Epidermal melanocyte (primary cell): Measurements from ENCODE around the gene RHOV.
"Not testable (repeated sequence)": the region's sequence is repeated elsewhere in the genome, so short reads cannot be mapped to it uniquely, and the experiment has no call there.

Experiments
- DNase-seq: peaks from one replicate; pipeline ENCODE4 v3.0.0; 2011; ENCODE audit warnings: low spot score; ENCODE audit not compliant: insufficient read length

The RHOV gene

DNA sequence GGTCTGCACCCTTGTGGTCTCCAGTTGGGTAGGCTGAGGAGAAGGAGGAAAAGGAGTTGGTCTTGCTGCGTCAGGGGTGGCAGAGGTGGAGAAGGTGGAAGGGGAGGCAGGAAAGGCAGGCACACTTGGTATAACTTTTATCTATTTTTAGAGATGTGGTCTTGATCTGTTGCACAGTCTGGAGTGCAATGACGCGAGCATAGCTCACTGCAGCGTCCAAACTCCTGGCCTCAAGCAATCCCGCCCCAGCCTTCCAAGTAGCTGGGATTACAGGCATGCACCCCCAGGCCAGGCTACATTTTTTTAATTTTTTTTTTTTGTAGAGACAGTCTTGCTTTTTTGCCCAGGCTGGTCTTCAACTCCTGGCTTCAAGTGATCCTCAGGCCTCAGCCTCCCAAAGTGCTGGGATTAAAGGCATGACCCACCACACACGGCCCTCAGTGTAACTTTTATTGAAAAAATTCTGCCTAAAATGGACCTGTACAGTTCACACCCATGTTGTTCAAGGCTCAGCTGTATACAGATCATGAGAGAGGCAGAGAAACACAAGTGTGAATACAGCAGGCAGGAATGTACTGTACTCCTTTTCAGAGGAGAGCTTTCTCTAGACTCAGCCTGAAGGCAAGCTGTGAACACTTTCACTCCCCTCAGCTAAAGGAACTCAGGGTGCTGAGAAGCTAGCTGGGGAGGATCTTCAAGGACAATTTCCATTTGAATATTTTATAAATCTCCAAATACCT lies 2.1 kb upstream of the RHOV start:
- DNase-seq, result peak; percentile 22

DNA sequence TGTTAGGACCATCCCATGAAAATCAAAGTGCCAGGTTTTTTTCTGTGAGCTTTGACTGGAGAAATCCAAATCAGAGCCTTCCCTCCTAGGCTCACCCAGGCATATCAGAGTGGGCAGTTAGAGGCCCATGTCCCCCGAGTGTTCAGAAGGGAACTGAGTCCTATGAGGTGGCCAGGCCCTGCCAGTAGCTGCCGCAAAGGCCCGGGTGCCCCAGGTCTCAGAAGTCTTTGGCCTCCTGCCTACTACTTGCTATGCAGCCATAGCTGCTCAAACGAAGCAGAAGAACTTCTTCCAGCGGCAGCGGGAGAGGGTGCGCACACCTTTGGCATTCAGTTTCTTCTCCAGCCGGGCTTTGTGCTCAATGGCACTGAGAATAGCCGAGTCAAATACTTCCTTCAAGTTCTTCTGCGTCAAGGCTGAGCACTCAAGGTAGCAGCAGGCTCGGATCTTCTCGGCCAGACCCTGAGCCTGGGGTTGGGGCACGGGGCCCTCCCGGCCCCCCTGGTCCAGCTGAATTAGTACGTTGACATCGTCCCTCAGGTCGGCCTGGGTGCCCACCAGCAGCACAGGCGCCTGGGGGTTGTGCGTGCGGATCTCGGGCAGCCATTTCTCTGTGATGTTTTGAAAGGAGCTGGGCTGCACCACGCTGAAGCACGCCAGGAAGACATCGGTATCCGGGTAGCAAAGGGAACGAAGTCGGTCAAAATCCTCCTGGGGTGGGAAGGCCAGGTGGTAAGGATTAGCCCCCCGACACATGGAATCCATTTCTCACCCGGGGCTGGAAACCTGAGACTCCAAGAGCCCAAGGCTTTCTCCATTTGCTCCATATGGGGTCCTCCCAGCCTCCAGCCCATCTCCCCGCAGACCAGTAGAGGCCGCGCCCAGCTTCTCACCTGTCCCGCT lies 992 bp downstream of the RHOV start:
- no peak for DNase-seq

DNA sequence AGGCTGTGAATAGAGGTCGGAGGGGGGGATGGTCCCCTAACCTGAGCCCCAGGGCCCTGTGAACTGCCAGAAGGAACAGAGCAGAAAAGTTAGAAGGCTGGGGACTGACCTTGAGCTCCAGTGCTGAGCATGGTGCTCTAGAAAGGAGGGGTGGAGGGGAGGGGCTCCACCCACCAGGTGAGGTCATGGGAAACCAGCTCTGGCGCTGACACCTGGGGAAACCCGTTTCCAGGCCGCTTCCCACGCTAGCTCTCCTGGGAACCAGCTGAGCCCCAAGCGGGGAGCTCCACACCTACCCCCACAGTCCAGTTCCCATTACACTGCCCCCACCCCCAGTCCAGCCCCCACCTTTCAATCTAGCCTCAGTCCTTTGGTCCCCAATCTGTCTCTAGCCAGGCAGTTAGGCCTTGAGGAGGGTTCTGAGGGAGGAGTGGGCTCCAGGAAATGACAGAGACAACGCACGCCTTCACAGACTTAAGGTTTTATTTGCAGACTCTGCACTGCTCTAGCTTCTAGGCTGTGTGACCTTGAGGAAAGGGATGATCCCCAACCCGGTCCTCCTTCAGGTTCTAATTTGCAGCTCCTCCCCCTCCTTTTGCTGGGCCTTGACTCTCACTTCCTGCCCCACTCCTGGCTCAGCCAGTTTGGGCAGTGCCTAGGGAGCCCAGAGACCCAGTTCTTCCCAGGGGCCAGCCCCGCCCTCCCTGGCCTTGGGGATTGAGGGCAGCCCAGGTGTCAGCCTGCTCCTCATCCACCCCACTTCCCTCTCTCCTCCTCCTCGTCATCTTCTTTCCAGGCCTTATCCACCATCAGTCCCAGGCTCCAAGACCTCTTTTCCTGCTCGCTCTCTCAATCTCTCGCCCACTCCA lies 2.1 kb downstream of the RHOV start:
- no peak for DNase-seq

DNA sequence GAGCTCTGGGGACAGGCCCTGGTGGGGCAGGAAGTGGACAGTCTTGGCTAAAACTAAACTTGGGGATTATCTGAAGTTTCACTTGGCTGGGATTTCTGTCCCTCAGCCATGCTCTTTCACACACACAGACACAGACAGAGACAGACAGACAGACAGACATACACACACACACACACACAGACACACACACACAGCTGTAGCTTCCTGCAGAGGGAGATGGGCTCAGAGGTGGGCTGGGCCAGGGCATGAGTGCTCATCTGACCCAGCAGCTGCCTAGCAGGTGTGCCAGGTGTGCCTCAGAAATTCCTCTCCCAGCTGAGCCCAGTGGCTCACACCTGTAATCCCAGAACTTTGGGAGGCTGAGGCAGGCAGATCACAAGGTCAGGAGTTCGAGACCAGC lies 3.3 kb downstream of the RHOV start:
- no peak for DNase-seq

DNA sequence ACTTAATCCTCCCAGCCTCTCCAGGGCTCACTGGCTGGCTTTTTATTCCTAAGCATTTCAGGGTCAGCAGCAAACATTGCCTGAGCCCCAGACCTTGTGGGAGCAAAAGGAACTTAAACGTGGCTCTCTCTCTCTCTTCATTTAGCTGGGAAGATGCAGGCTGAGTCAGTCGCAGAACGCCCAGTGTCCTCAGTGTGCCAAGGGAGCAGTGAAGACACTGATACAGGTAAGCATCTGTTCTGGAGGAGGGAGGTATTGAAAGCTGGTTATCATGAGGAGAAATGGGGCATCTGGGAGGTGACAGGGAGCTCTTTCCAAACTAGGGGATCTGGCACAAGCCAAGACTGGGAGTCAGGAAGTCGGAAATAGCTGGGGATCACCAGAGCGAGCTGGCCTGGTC lies 4.3 kb downstream of the RHOV start:
- no peak for DNase-seq

DNA sequence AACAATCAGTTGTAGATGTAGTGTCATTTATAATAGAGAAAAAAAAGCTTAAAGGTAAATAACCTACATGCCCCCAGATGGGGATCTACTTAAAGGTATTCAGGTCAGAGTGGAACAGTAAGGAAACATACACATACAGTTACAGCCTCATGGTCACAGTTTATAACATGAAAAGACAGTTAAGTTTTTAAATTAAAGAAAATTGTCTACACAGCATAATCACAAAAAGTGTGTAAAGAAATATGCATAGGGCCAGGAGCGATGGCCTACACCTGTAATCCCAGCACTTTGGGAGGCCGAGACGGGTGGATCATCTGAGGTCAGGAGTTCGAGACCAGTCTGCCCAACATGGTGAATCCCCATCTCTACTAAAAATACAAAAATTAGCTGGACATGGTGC lies 6.8 kb downstream of the RHOV start:
- DNase-seq, result no peak

DNA sequence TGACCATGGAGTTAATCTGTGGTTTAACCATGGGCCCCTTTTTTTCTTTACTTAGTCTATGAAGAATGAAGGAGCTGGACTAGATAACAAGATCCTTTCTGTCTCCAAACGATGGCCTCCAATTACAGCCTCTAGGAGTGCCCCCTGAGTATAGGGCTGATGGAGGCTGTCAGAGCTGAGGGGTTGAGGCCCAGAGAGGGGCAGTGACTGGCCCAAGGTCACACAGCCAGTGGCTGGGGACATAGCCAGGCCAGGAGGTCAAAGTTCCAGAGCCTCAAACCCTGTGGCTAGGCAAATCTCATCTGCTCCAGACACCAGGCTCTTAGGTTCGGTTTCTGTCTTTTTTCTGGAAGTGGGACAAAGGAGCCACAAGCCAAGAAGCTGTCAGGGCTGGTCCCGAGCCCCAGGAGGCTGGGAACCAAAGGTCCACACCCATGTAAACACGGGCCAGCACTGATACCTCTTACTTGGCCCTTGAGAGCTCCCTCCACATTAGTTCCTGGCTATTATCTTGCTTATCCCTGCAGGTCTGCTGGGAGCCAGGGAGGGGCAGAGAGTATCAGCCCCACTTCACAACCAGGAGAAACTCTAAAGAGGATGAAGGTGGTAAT lies 10.3 kb downstream of the RHOV start:
- no peak for DNase-seq

DNA sequence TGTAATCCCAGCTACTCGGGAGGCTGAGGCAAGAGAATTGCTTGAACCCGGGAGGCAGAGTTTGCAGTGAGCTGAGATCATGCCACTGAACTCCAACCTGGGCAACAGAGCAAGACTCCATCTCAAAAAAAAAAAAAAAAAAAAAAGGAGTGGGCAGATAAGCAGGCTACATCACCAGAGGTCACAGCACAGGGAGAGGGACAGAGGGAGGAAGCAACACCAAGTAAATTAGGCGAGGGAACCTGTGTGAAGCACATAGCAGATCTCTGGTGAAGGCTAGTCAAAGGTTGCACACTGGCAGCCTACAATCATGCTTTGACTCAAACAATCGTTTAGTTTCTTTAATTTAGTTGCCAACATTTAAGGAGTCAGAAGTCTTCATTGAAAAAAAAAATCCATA lies 12.9 kb downstream of the RHOV start:
- not testable (repeated sequence) for DNase-seq

DNA sequence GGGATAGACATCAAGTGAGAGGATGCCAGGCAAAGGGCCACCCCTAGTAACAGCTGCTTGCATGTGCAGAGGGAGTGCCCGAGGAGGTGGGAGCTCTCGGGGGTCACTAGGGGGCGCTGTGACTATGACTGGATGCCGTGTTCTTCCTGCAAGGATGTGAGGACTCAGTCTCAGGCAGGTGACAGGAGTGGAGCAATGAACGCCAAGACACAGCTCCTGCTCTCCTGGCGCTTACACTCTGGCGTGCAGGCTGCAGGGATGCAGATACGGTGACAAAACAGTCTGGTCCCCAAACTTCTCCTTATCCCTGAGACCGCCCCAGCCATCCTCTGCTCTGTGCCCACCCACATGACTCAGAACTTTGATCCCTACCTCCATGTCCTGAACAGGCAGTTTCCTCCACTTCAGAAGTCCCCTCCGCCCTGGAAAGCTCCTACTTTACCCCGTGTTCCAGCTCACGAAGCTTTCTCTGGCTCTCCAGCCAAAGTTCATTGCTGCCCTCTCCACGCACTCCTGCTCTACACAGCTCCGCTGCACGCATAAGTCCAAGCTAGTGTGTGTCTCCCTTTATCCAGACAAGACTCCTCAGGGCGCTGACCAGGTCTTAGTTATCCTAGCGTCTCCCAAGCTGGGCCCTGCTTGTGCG lies 14.7 kb downstream of the RHOV start:
- DNase-seq, result peak; percentile 64

DNA sequence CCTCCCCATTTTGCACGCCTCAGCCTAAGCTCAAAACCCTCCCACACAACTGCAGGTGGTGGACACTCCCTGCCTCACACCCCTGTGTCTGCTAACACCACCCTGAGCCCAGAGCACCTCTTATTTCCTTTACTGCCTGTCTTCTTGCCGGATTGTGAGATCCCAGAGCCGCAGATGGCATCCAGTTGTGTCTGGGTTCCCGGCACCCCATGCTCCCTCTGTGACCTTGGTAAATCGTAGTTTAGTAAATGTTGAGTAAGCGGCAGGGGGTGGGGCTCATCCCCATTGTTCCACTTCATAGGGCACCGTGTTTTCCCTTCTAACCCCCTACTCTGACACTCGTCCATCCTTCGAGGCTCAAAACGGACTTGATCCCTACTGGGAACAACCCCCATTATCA lies 15.3 kb downstream of the RHOV start:
- no peak for DNase-seq

DNA sequence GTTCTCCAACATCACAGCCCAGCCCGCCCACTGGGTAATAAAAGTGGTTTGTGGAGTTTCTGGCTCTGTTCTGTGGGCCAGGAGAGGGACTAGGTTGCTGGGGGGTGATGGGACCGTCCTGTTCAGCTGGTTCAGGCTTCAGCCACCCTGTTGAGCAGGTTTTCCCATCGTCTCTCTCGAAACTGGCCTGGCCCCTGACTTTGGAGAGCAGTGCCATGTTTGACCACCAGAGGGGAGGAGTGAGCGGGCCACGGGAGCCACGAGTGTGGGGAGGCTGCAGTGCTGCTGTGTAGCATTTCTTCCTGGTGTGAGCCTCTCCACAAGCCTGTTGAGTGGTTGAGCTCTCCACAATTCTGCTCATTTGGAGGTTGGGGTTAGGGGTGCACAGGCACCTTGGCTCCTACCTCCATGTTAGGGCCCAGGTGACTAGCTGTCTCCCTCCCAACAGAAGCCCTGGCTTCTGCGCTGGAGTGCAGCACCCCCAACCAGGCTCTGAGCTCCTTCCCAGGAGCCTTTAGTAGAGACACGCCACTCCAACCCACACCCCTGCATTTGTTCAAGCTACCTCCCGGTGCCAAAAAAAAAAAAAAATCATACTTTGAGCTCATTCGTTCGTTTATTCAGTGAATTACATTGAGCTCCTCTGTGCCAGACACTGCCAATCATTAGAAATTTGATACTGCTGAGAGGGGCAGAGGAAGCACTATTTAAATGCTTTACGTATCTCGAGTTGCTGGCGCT lies 16.3 kb downstream of the RHOV start:
- peak; percentile 92 for DNase-seq

DNA sequence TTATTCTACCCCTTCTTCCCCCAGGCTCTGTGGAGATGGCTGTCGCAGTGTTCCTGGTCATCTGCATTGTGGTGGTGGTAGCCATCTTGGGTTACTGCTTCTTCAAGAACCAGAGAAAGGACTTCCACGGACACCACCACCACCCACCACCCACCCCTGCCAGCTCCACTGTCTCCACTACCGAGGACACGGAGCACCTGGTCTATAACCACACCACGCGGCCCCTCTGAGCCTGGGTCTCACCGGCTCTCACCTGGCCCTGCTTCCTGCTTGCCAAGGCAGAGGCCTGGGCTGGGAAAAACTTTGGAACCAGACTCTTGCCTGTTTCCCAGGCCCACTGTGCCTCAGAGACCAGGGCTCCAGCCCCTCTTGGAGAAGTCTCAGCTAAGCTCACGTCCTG lies 17.3 kb downstream of the RHOV start:
- DNase-seq, result no peak

DNA sequence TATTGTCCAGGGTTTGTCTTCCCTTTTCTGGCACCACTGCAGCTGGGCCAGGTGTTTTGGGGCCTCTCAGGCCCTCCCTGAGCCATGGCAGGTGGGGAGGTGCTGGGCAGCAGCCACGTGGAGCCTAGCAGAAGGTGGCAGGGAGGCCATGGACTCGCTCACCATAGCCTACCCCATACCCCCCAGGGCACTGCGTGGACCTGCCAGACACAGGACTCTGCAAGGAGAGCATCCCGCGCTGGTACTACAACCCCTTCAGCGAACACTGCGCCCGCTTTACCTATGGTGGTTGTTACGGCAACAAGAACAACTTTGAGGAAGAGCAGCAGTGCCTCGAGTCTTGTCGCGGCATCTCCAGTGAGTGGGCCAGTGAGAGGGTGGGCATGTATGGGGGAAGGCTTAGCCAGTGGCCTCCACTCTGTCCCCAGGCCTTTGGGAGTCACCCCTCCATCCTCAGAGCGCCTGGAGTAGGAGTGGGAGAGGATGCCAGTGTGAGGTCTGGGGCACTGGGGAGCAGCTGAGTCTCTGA lies 18.3 kb downstream of the RHOV start:
- DNase-seq, result no peak

DNA sequence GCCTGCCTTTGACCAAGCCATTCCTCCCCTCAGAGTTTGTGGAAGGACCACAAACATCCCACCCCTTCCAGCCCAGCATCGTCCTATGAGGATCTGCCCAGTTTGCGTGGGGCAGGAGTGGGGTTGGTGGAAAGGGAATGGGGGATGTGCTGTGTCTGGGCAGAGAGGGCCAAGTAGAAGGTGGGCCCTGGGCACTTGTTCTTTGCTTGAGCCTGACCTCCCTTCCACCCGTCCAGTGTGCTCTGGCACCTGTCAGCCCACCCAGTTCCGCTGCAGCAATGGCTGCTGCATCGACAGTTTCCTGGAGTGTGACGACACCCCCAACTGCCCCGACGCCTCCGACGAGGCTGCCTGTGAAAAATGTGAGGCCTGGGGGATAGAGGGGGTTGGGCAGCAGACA lies 19.9 kb downstream of the RHOV start:
- no peak for DNase-seq

DNA sequence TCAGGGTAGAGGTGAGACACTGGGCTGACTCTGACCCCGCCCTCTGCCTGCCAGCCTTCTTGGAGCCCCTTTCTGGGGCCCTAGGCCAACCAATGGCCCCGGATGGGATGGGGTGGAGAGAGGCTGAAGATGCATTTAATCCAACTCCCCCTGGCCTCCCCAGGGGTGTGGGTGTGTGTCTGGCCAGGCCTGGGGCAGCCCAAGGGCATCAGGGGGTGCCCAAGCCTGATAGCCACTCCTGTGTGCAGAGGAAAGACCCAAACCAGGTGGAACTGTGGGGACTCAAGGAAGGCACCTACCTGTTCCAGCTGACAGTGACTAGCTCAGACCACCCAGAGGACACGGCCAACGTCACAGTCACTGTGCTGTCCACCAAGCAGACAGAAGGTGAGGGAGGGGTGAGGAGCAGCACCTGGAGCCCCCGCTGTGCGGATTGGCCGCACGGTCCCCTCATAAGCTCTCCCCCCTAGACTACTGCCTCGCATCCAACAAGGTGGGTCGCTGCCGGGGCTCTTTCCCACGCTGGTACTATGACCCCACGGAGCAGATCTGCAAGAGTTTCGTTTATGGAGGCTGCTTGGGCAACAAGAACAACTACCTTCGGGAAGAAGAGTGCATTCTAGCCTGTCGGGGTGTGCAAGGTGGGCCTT lies 20.7 kb downstream of the RHOV start:
- DNase-seq, result no peak

DNA sequence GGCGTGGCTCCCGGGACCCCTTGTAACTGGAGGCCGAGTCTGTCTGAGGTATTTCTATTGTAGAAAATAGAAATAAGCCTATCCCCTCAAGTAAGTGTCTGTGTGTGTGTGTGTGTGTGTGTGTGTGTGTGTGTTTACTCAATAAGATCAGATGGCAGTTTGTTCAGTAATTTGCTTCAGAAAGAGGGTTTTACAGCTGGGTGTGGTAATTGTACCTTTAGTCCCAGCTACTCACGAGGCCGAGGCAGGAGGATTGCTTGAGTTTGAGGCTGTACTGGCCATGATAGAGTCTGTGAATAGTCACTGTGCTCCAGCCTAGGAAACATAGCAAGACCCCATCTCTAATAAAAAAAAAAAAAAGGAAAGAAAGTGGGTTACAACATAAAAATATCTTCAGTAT lies 21.5 kb downstream of the RHOV start:
- DNase-seq, result no peak

DNA sequence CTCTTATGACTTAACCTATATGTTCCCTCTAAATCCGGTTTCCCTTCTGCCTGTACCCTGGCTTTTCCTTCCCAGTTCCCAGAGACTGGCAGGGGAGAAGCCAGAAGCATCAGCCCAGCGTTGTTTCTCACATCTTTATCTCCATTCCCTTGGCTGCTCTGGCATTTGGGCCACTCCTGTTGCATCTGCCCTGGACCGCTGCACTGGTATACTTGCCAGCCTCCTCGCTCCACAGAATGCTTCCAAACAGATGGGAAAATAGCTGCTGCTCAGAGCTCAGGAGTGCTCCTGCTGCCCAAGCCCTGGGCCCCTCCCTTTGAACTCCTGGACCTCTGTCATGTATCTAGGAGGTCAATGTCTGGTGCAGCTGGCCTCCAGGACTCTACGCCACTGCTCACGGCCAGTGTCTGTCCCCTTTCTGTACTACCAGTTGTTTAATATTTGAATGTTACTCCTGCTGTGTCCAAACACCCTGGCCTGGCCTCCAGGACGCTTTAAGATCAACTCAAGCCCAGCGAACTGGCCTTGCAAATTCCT lies 23.4 kb downstream of the RHOV start:
- no peak for DNase-seq

DNA sequence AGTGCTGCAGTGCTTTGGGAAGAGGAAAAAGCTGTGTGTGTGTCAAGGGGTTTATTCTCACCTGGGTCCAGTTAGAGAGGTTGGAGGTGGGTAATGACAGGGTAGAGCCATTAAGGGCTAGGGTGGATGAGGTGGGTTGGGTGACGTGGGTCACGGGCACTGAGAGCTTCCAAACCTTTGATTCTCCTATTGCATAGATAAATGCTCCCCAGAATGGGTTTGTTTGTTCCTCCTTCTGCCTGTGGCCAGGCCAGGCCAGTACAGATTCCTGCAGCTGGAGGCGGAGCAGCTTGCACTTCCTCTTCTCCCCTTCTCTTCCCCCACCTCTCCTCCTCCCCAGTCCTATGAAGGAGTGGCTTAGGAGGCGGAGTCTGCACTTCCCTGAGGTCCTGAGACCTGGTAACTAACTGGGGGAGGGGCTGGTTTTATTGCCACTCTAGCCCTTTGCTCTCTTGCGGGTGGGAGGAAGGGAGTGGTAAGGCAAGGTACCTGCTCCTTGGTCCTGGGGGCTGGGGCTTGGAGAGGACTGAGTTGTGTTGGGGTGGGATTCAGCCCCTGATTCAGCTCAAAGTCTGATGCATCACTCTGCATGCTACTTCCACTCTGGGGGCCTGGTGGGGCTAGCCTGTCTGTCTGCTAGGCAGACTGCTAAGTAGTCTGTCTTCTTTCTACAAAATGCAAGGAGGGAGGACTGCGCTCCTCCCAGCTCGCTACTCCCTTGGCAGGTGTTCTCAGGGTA lies 26.6 kb downstream of the RHOV start:
- peak; percentile 62 for DNase-seq
